Measurements from ENCODE around the gene SYT7.
A peak's percentile ranks its signal among the peaks of the same experiment; 100 is the strongest.

Gene SYT7

GRCh38 chr11:61529537-61530225 is 51.2 kb downstream of the SYT7 start:
- no peak overlapping the region for H3K4me3 ChIP-seq (ENCODE audit: low read length)
- DNase-seq (ENCODE audit: low read depth, low spot score), result no peak

DNA sequence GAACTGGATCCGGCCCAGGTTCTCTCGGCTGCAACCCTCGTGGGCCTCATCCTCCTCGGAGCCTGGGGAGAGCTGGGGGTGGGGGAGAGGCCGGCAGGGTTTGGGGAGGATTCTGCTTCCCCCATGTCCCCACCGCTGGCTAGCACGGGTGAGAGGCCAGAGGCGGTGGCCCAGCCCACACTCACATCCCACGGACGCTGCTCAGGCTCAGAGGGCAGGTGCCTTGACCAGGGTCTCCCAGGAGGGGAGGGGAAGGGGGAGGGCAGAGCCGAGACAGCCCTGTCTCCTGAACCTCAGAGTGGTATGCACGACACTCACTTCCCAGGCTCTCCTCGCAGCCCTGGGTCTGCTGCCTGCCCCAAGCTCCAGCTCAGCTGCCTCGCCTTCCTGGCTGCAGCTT is 52.8 kb downstream of the SYT7 start:
- no peak for DNase-seq (ENCODE audit: low read depth, low spot score)
- no peak overlapping the region for H3K4me3 ChIP-seq (ENCODE audit: low read length)

- no peak for DNase-seq (ENCODE audit: low read depth, low spot score)
- H3K4me3 ChIP-seq (ENCODE audit: low read length), result no peak overlapping the region
Measured at GRCh38 chr11:61526956-61527731, 53.7 kb downstream of the SYT7 start.

DNA sequence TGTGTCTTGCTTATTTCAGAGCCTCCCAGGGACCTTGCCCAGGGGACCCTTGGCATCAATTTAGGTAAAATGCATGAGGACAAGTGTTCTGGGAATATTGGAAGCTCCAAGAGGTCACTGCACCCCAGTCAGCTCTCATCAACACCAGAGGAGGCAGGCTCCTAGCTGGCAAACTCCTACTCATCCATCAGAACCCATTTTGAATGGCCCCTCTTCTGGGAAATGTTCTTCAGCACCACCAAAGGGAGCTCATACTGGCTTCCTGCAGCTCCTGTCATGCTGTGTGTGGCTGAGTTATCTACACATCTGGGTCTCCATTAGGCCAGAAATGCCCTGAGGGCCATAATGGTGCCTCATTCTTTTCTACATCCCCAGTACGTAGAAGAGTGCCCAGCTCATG is 54.6 kb downstream of the SYT7 start:
- H3K4me3 ChIP-seq (ENCODE audit: low read length), result no peak overlapping the region
- DNase-seq (ENCODE audit: low read depth, low spot score), result no peak

DNA sequence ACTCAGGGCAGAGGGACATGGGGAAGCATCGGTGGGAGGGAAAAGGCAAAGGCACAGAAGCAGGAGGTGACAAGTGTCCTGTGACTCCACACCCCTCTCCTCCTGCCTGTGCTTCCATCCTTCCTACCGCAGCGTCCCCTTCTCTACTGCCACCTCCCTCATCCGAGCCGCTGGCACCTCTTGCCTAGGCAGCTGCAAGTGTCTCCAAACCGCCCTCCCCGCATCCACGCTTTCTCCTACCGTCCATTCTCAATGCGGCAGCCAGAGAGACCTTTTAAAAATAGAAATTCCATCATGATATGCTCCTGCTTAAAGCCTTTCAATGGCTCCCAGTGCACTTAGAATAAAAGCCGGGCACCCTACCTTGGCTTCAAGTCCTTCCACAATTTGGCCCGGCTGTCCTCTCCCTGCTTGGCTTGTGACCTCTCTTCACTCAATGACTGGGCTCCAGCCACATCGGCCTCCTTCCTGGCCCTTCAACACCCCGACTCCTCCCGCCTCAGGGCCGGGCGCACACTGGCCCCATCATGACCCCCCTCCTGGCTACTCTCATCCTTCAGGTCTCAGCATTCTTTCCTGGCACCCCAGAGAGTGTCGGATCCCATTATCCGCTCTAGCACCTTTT is 55.8 kb downstream of the SYT7 start:
- H3K4me3 ChIP-seq (ENCODE audit: low read length), result no peak overlapping the region
- no peak for DNase-seq (ENCODE audit: low read depth, low spot score)

- no peak overlapping the region for H3K4me3 ChIP-seq (ENCODE audit: low read length)
- DNase-seq (ENCODE audit: low read depth, low spot score), result no peak
Measured at GRCh38 chr11:61524446-61524845, 56.4 kb downstream of the SYT7 start.

GRCh38 chr11:61522881-61523280 is 58.0 kb downstream of the SYT7 start:
- no peak for DNase-seq (ENCODE audit: low read depth, low spot score)
- no peak overlapping the region for H3K4me3 ChIP-seq (ENCODE audit: low read length)

GRCh38 chr11:61518032-61518795 is 62.7 kb downstream of the SYT7 start:
- no peak for DNase-seq (ENCODE audit: low read depth, low spot score)

GRCh38 chr11:61516675-61517572 is 64.0 kb downstream of the SYT7 start:
- peak overlapping the region; percentile 28 for H3K4me3 ChIP-seq (ENCODE audit: low read length)
- DNase-seq (ENCODE audit: low read depth, low spot score), result peak; percentile 20

More at GRCh38 chr11:61518032-61518795, 62.7 kb downstream of the SYT7 start:
- H3K4me3 ChIP-seq (ENCODE audit: low read length), result no peak overlapping the region

DNA sequence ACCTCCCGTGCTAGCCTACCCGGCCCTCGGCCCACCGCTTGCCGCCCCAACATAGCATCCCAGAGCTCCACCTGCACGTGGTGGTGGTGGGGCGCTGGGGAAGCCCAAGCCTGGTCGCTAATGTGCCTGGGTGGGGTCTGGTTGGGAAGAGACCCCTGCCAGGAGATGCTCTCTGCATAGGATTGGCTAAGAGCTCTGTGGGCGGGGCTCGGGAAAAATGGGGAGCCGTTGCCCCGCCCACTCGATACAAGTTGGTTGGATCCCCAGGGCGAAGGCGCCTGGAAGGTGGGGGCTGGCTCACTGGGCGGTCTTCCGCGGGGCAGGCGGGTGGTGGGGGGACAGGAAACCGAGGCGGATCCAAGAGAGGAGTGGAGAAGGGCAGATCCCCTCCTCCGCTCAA is 64.7 kb downstream of the SYT7 start:
- H3K4me3 ChIP-seq (ENCODE audit: low read length), result peak overlapping the region; percentile 28
- peak; percentile 22 for DNase-seq (ENCODE audit: low read depth, low spot score)

GRCh38 chr11:61515686-61516085 is 65.2 kb downstream of the SYT7 start:
- H3K4me3 ChIP-seq (ENCODE audit: low read length), result no peak overlapping the region

GRCh38 chr11:61514050-61514917 is 66.6 kb downstream of the SYT7 start:
- H3K4me3 ChIP-seq (ENCODE audit: low read length), result no peak overlapping the region
- DNase-seq (ENCODE audit: low read depth, low spot score), result peak; percentile 51

More at GRCh38 chr11:61515686-61516085, 65.2 kb downstream of the SYT7 start:
- no peak for DNase-seq (ENCODE audit: low read depth, low spot score)

- DNase-seq (ENCODE audit: low read depth, low spot score), result no peak
- H3K4me3 ChIP-seq (ENCODE audit: low read length), result no peak overlapping the region
Measured at GRCh38 chr11:61513143-61513765, 67.6 kb downstream of the SYT7 start.

- DNase-seq (ENCODE audit: low read depth, low spot score), result no peak
- H3K4me3 ChIP-seq (ENCODE audit: low read length), result no peak overlapping the region
Measured at GRCh38 chr11:61512435-61512834, 68.4 kb downstream of the SYT7 start.

- no peak for DNase-seq (ENCODE audit: low read depth, low spot score)
Measured at GRCh38 chr11:61511383-61511782, 69.5 kb downstream of the SYT7 start.

DNA sequence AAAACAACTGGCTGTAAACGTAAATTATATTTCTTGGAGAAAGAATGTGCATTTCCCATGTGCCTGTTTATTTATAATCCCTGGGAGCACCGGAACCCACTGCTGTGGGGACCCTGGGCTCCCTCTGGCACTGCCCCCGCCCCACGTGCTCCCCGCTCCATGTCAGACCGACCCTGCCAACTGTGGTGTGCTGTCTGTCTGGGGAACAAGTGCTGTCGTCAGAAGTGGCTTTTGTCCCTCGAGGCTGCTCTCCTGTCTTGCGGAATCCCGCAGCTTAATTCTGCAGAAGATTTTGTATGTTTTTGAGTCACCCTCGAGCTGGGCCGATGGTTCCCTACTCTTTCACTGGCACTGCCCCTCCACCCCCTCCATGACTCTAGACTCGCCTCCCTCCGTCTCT is 69.9 kb downstream of the SYT7 start:
- DNase-seq (ENCODE audit: low read depth, low spot score), result no peak
- no peak overlapping the region for H3K4me3 ChIP-seq (ENCODE audit: low read length)

More at GRCh38 chr11:61511383-61511782, 69.5 kb downstream of the SYT7 start:
- H3K4me3 ChIP-seq (ENCODE audit: low read length), result no peak overlapping the region

Data from Jurkat, Clone E6-1 (cell line).